Measurements from ENCODE around the gene SP100. TPM values are rescaled to one million over a fixed set of nuclear protein-coding genes. Genes with fewer than 3 reads are reported as not detected.

The SP100 gene
- total and polyA plus RNA-seq, 2 of the 13 experiments (the other 11 are each of a cell fraction or from before 2014, with no cell fraction given), result 12.6 to 16.5 TPM

- no peak overlapping the region for H2AFZ ChIP-seq (ENCODE audit: low read length)
- H3K4me3 ChIP-seq (replicated peaks in 1 of 3; ENCODE audit: insufficient read depth in 1 of 3, low read depth in 2 of 3, low read length in 3 of 3), result no peak overlapping the region
- FAIRE-seq (no peak), DNase-seq (ENCODE audit: low spot score) (peak; percentile 19), ATAC-seq (no peak)
- no peak overlapping the region for H3K27ac ChIP-seq (ENCODE audit: extremely low read length, insufficient read depth, low read length)
- H3K4me1 ChIP-seq (ENCODE audit: insufficient read depth, low read length), result no peaks in the 10 kb centered on the region
- H3K9ac ChIP-seq (ENCODE audit: insufficient read depth, low read depth, low read length), result no peak overlapping the region
- no TSS peak for BruUV-seq (replicated peaks)
- intact Hi-C loops (cut with micrococcal nuclease; ENCODE audit: unreplicated experiment) (no loop called here), in situ Hi-C loops (cut with HindIII; ENCODE audit: extremely low pct_ligation_motif_present, low pct_unique_long_range_greater_than_20kb) (no loop called here)
- H3K27me3 ChIP-seq (ENCODE audit: control insufficient read depth in 1 of 2, insufficient read depth in 2 of 2, low read length in 2 of 2), result no peaks in the 10 kb centered on the region
- no peak overlapping the region for H3K4me2 ChIP-seq (ENCODE audit: low read depth, low read length)
- POLR2A ChIA-PET, result no interaction called here
- no peaks in the 10 kb centered on the region for H3K36me3 ChIP-seq (replicated peaks in 1 of 2; ENCODE audit: control insufficient read depth in 1 of 2, insufficient read depth in 2 of 2, low read length in 2 of 2)
- WGBS (ENCODE audit: low lambda C conversion rate), result 71% methylated on average over 2 of the region's 3 CpGs
- TF ChIP-seq DMTF1 (CRISPR knock-in tag; IDR thresholded peaks at IDR 0.05) (no peak), DRAP1 (CRISPR knock-in tag; IDR thresholded peaks at IDR 0.05) (no peak), ZNF777 (CRISPR knock-in tag; IDR thresholded peaks at IDR 0.05) (no peak), ZNF281 (CRISPR knock-in tag; IDR thresholded peaks at IDR 0.05; ENCODE audit: borderline replicate concordance) (peak; percentile 41; the same call in 1 of the 2 replicates), MIER3 (CRISPR knock-in tag; IDR thresholded peaks at IDR 0.05; ENCODE audit: borderline replicate concordance) (no peak)
- no peaks in the 10 kb centered on the region for H3K79me2 ChIP-seq (ENCODE audit: insufficient read depth, low read length)
- peaks cover 31% of the 10 kb centered on the region for H3K9me3 ChIP-seq (ENCODE audit: low read length)
- no peaks in the 10 kb centered on the region for H4K20me1 ChIP-seq (ENCODE audit: insufficient read depth, low read length)
- CTCF ChIA-PET (ENCODE audit: low intra/inter-chr PET ratio, low total read pairs), result no interaction called here
Observed at GRCh38 chr2:230525682-230526081, 109.7 kb downstream of the SP100 start.

Data from HepG2 (cell line).